Neural cell (in vitro differentiated cells): Measurements from ENCODE around the gene C9orf72. TPM values are rescaled to one million over a fixed set of nuclear protein-coding genes. Genes with fewer than 3 reads are reported as not detected.

Source experiments
- H2AFZ ChIP-seq: fragments of 200-600, 300-800 bp; sonication (generic), shearing (Covaris generic); 2 replicates; pipeline ENCODE4 v1.6.0; 2014; ENCODE audit warnings: low read depth, mild to moderate bottlenecking, antibody characterized with exemption, low read length, moderate library complexity
- H3F3A ChIP-seq: fragments of 200-600 bp; shearing (Covaris generic); 2 replicates; pipeline ENCODE4 v1.6.1; 2016; ENCODE audit warnings: mild to moderate bottlenecking, moderate library complexity, mixed read lengths, antibody characterized with exemption, low read length; ENCODE audit not compliant: insufficient read depth, poor library complexity, severe bottlenecking
- H3K27ac ChIP-seq: fragments of 200-600, 300-800 bp; sonication (generic), shearing (Covaris generic); 2 replicates; pipeline ENCODE4 v1.5.1; 2014; ENCODE audit warnings: mild to moderate bottlenecking, low read length, moderate library complexity
- H3K27me3 ChIP-seq: fragments of 300-800, 200-600 bp; sonication (generic), shearing (Covaris generic); 2 replicates; pipeline ENCODE4 v1.6.0; 2014; ENCODE audit warnings: mild to moderate bottlenecking, low read depth, low read length, moderate library complexity; ENCODE audit not compliant: insufficient read depth
- H3K36me3 ChIP-seq: fragments of 300-800, 200-600 bp; sonication (generic), shearing (Covaris generic); 2 replicates; pipeline ENCODE4 v1.5.1; 2014; ENCODE audit warnings: mild to moderate bottlenecking, antibody characterized with exemption, low read length, moderate library complexity; ENCODE audit not compliant: insufficient read depth
- H3K4me2 ChIP-seq: fragments of 300-800, 200-600 bp; sonication (generic), shearing (Covaris generic); 2 replicates; pipeline ENCODE4 v1.6.0; 2014; ENCODE audit warnings: mild to moderate bottlenecking, low read length
- H3K4me3 ChIP-seq: fragments of 300-800, 200-600 bp; sonication (generic), shearing (Covaris generic); 2 replicates; pipeline ENCODE4 v1.5.1; 2014; ENCODE audit warnings: mild to moderate bottlenecking, low read length, moderate library complexity
- H3K79me2 ChIP-seq: fragments of 200-600 bp; shearing (Covaris generic); replicated peaks from 2 replicates; pipeline ENCODE4 v1.6.0; 2014; ENCODE audit warnings: mild to moderate bottlenecking, low read length, moderate library complexity; ENCODE audit not compliant: insufficient read depth
- H3K9ac ChIP-seq: fragments of 300-800, 200-600 bp; sonication (generic), shearing (Covaris generic); 2 replicates; pipeline ENCODE4 v1.6.1; 2016; ENCODE audit warnings: mild to moderate bottlenecking, low read length, mixed read lengths
- H3K9me2 ChIP-seq: fragments of 200-600 bp; shearing (Covaris generic); 2 replicates; pipeline ENCODE4 v1.6.1; 2016; ENCODE audit warnings: mild to moderate bottlenecking, low read length, mixed read lengths; ENCODE audit not compliant: insufficient read depth
- H3K9me3 ChIP-seq: fragments of 200-600, 300-800 bp; sonication (generic), shearing (Covaris generic); 2 replicates; pipeline ENCODE4 v1.6.1; 2016; ENCODE audit warnings: mild to moderate bottlenecking, mixed run types, low read length, moderate library complexity, mixed read lengths
- H4K20me1 ChIP-seq: fragments of 200-600 bp; shearing (Covaris generic); 2 replicates; pipeline ENCODE4 v1.6.1; 2016; ENCODE audit warnings: mild to moderate bottlenecking, mixed run types; ENCODE audit not compliant: insufficient read depth
- CTCF ChIP-seq: fragments of 450-650 bp; IDR thresholded peaks from 2 replicates; pipeline ENCODE4 v1.5.1; 2014; ENCODE audit warnings: antibody characterized with exemption, mild to moderate bottlenecking, moderate library complexity; ENCODE audit not compliant: poor library complexity, severe bottlenecking
- EP300 ChIP-seq: fragments of 450-650 bp; conservative IDR thresholded peaks from 2 replicates; pipeline ENCODE4 v1.6.1; 2014; ENCODE audit warnings: antibody characterized with exemption, mild to moderate bottlenecking, moderate library complexity; ENCODE audit not compliant: poor library complexity, severe bottlenecking
- EZH2 ChIP-seq: fragments of 200-600, 300-800 bp; shearing (Covaris generic), sonication (generic); IDR thresholded peaks from 2 replicates; pipeline ENCODE4 v1.6.1; 2014; ENCODE audit warnings: antibody characterized with exemption, low read length, borderline replicate concordance, mild to moderate bottlenecking; ENCODE audit not compliant: insufficient read depth, poor library complexity, severe bottlenecking
- MXI1 ChIP-seq: fragments of 450-650 bp; conservative IDR thresholded peaks from 2 replicates; pipeline ENCODE4 v1.6.1; 2014; ENCODE audit warnings: antibody characterized with exemption, mild to moderate bottlenecking; ENCODE audit not compliant: poor library complexity, severe bottlenecking
- POLR2AphosphoS5 ChIP-seq: IDR thresholded peaks from 2 replicates; pipeline ENCODE4 v1.6.1; 2012
- RAD21 ChIP-seq: fragments of 450-650 bp; conservative IDR thresholded peaks from 2 replicates; pipeline ENCODE4 v1.6.1; 2014; ENCODE audit warnings: antibody characterized with exemption, mild to moderate bottlenecking, moderate library complexity
- REST ChIP-seq: IDR thresholded peaks from 2 replicates; pipeline ENCODE4 v1.6.1; 2012; ENCODE audit warnings: borderline replicate concordance
- SMC3 ChIP-seq: fragments of 450-650 bp; conservative IDR thresholded peaks from 2 replicates; pipeline ENCODE4 v1.6.1; 2014; ENCODE audit warnings: antibody characterized with exemption, mild to moderate bottlenecking, moderate library complexity; ENCODE audit not compliant: poor library complexity
- TAF1 ChIP-seq: IDR thresholded peaks from 2 replicates; pipeline ENCODE4 v1.6.1; 2012; ENCODE audit warnings: low read depth
- polyA plus RNA-seq: library from polyadenylated mRNA; depleted of rRNA; stranded (reverse); fragments of >200 nt; gene quantifications from 2 replicates; pipeline ENCODE4 v1.2.3, GENCODE V29; 2014

C9orf72 gene
- polyA plus RNA-seq, 1 donor from 2014 or later = 166 TPM

DNA sequence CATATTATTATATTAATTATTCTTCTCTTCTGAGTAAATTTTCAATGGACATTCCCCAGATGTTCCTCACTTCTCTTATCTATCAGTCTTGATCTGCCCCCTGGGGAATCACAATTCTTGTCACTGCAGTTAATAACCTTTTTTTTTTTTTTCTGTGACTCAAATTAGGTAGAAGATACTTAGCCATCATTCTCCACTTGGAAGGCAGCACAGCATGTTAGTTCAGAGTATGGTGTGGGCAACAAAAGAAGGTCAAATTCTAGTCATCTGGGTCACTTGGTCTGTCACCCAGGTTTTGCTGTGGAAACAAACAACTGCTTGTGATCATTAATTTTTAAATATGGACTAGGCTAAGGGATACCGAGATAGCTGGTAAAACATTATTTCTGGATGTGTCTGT, 35.5 kb downstream of the C9orf72 start:
- peaks cover 10% of the 10 kb centered on the region for H3K36me3 ChIP-seq
- no peaks in the 10 kb centered on the region for H3K27me3 ChIP-seq
- no peaks in the 10 kb centered on the region for H3K9me2 ChIP-seq
- no peak overlapping the region for H3K9ac ChIP-seq
- TF ChIP-seq MXI1 = no peak
- TF ChIP-seq EZH2 = no peak
- TF ChIP-seq RAD21 = no peak
- no peak for TF ChIP-seq REST
- TF ChIP-seq POLR2AphosphoS5 = no peak
- no peak for TF ChIP-seq CTCF
- TF ChIP-seq TAF1 = no peak
- TF ChIP-seq EP300 = no peak
- TF ChIP-seq SMC3 = no peak
- H4K20me1 ChIP-seq = no peaks in the 10 kb centered on the region
- no peaks in the 10 kb centered on the region for H3K79me2 ChIP-seq
- H3K9me3 ChIP-seq = no peaks in the 10 kb centered on the region
- no peak overlapping the region for H3K4me2 ChIP-seq
- H3K4me3 ChIP-seq = no peak overlapping the region
- no peaks in the 10 kb centered on the region for H3F3A ChIP-seq
- H3K27ac ChIP-seq = no peak overlapping the region
- no peak overlapping the region for H2AFZ ChIP-seq

DNA sequence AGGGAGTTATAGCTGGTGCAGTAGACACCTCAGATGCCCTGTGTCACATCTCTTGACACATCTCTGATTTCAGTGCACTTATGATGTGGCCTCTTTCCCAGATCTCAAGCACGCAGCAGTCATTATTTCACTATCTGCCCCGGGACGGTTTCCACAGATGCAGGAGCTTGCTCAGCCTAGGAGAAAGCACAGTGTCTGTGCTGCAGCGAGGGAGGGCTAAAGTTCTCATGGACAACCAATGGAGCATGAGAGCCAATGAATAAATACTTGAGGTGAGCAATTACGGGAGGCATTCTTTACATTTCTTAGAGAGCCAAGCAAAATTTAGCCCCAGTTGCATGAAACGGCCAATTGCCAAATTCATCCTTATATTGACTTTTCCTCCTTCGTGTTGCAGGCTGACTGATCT, 36.2 kb downstream of the C9orf72 start:
- no peaks in the 10 kb centered on the region for H3K79me2 ChIP-seq
- H3K9me2 ChIP-seq = no peaks in the 10 kb centered on the region
- H3K9ac ChIP-seq = no peak overlapping the region
- H3K4me3 ChIP-seq = no peak overlapping the region
- H4K20me1 ChIP-seq = no peaks in the 10 kb centered on the region
- no peak overlapping the region for H3K4me2 ChIP-seq
- peaks cover 10% of the 10 kb centered on the region for H3K36me3 ChIP-seq
- no peak overlapping the region for H2AFZ ChIP-seq
- no peaks in the 10 kb centered on the region for H3F3A ChIP-seq
- no peak overlapping the region for H3K27ac ChIP-seq
- no peaks in the 10 kb centered on the region for H3K27me3 ChIP-seq
- no peaks in the 10 kb centered on the region for H3K9me3 ChIP-seq
- TF ChIP-seq REST = no peak
- TF ChIP-seq MXI1 = no peak
- TF ChIP-seq RAD21 = no peak
- no peak for TF ChIP-seq TAF1
- no peak for TF ChIP-seq EZH2
- no peak for TF ChIP-seq SMC3
- TF ChIP-seq CTCF = no peak
- TF ChIP-seq EP300 = no peak
- no peak for TF ChIP-seq POLR2AphosphoS5
